ENCODE results near the gene MGRN1. TPM values are rescaled to one million over a fixed set of nuclear protein-coding genes. Genes with fewer than 3 reads are reported as not detected.

The MGRN1 gene
- total RNA-seq: 108 and 113 TPM in 2 replicates

DNA sequence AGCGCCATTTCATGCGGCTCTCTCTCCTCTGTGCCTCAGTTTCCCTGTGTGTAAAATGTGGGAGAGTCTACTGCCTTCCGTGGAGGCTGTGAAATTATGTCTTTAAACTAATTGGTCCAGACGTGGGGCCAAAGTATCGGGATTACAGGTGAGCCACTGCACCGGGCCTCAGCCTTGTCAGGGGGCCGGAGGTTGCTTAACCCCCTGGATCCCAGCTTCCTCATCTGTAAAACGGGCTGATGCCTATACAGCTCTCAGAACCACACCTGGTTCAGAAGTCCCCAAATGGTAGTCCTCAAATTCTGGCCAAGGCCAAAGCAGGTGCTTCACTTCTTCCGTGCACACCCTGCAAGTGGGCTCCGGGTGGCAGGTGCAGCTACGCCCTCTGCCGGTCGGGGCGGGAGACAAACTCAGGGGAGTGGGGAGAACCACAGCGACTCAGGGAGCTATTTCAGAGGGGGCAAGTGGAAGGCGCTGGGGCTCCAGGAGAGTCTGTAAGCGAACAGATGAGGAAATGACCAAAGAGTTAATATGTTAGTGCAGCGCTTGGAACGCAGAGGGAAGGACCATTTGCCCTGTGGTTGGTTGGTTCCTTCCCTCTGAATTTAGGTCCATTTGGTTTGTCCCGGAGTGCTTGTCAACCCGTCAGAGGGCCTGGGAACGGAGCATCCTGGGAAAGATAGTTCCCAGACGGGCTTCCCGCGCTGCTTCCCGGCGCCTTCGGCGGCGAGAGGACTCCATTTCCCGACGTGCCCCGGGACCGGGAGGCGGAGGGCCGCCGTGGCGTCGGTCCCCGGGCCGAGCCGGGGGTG is at the start of gene MGRN1:
TSS of gene MGRN1 (plus strand) at position 812 of the 812 bp plus-strand sequence. CDS start 135 bp downstream, outside the sequence.
- intact Hi-C loops (cut with micrococcal nuclease): loop anchor here (1.0 to 2.0 kb wide), 14 partner anchors 8 to 335 kb away; partner anchors contain the start of genes ANKS3, CDIP1, DNAAF8 and DNAJA3

GRCh38 chr16:4574919-4575705 is 49.5 kb upstream of the MGRN1 start:
- intact Hi-C loops (cut with micrococcal nuclease): no loop called here

DNA sequence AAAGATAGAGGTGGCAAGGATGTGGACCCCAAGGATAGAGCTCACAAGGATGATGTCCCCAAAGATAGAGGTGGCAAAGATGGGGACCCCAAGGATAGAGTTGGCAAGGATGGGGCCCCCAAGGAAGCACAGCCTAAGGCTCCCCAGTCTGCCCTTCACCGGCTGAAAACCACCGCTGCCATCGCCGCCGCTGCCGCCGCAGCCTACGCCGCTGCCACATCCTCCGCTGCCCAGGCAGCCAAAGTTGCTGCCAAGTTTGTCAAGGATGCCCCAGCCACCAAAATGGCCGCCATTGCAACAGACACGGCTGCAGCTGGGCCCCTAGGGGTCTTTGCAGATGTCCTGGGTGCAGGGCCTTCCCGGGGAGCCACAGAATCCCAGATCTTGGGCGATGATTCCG is 48.6 kb upstream of the MGRN1 start:
- intact Hi-C loops (cut with micrococcal nuclease): no loop called here

DNA sequence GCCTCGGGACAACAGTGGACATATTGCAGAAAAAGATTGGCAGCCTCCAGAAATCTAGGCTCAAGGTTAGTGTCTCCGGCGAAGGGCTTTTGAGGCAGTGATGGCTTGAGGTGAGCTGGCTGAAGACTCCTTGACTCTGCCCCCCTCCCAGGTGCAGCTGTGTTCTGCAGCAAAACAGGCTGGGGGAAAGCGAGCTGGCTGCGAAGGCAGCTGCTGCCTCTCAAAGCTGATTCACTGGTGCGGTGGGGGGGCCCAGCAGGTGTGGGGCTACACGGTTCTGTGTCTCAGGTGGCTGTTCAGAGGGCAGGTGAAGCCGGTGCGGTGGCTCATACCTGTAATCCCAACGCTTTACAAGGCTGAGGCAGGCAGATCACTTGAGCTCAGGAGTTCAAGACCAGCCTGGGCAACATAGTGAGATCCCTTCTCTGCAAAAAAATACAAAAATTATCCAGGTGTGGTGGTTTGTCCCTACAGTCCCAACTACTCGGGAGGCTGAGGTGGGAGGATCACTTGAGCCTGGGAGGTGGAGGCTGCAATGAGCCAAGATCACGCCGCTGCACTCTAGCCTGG is 45.6 kb upstream of the MGRN1 start:
- intact Hi-C loops (cut with micrococcal nuclease): no loop called here

DNA sequence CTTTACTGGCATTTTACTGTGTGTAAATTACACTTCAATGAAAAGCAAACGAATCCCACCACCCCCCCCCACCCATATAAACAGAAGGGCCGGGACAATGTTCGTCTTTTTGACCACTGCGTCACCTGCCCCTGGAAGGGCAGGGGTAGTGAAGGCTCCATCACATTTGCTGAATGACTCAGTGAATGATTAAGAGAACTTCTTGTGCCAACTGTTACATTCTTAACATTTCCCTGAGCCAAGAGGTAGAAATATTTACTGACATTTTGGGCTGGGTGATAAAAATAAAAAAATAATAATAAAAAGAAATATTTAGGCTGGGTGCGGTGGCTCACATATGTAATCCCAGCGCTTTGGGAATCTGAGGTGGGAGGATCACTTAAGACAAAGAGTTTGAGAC is 44.4 kb upstream of the MGRN1 start:
- intact Hi-C loops (cut with micrococcal nuclease): no loop called here

DNA sequence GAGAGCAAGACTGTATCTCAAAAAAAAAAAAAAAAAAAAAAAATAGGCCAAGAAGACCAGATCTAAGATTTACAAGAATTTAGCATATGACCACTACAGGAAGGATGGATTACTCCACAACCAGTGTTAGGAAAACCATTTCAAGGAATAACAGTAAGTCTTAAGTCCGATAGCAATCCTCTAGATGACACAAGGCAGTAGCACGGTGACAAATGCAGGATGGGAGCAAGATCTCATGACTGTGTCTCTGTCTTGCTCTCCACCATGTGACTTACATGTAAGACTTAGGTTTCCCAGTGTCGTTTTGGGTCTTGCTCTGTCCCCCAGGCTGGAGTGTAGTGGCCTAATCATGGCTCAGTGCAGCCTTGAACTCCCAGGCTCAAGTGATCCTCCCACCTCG is 40.7 kb upstream of the MGRN1 start:
- intact Hi-C loops (cut with micrococcal nuclease): no loop called here

GRCh38 chr16:4586291-4586690 is 38.3 kb upstream of the MGRN1 start:
- intact Hi-C loops (cut with micrococcal nuclease): no loop called here

GRCh38 chr16:4588386-4588785 is 36.2 kb upstream of the MGRN1 start:
- intact Hi-C loops (cut with micrococcal nuclease): no loop called here

GRCh38 chr16:4588961-4589360 is 35.7 kb upstream of the MGRN1 start:
- intact Hi-C loops (cut with micrococcal nuclease): no loop called here

DNA sequence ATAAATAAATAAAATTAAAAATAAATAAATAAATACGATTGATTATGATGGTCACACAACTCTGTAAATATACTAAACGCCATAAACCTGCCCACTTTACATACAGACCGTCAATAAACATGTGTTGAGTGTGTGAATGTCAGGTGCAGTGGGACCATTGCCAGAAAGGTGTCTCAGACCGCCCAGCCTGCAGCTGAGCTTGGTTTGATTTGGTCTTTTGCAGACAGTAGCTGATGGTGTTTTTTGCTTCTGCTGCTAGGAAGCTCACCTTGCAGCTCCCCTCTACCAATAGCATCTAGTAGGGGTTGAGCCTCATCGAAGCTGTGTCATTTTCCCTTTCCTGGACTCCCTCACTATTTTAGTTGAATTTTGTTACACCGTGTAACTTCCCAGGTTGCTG is 33.4 kb upstream of the MGRN1 start:
- intact Hi-C loops (cut with micrococcal nuclease): no loop called here

GRCh38 chr16:4591706-4592470 is 32.7 kb upstream of the MGRN1 start:
- intact Hi-C loops (cut with micrococcal nuclease): no loop called here

DNA sequence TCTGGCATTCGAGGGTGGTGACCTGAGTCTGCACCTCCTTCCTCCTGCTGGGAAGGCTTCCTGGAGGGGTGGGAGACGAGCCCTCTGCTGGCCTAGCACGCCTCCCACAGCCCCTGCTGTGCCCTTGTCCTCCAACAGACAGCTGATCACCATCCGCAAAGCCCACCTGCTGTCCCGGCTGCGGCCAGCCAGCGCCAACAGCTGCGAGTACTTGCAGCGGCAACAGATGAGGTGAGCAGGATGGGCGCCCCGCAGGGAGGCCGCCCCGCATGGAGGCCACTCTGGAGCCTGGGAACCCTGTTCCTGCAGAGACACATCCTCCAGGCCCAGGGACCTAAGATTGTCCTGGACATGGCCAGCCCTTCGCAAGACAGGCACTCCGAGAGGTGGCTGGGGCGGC is 31.5 kb upstream of the MGRN1 start:
- intact Hi-C loops (cut with micrococcal nuclease): no loop called here

- intact Hi-C loops (cut with micrococcal nuclease): no loop called here
Observed at GRCh38 chr16:4594433-4595410, 29.9 kb upstream of the MGRN1 start.

DNA sequence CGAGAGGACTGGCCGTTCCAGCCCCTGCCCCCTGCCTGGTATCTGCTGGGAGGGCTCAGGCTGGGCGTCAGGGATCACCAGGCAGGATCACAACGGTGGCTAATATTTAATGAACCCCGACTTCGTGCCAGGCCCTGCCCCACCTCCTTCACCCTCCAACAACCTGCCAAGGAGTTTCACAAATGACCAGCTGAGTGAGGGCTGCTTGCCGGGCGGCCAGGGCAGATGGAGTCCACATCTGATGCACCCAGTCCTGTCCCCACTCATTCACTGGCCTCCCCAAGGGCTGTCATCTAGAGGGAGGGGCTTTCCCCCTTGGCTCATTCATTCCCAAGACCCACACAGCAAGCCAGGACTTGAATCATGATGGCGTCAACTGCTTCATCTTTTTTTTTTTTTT is 27.5 kb upstream of the MGRN1 start:
- intact Hi-C loops (cut with micrococcal nuclease): no loop called here

DNA sequence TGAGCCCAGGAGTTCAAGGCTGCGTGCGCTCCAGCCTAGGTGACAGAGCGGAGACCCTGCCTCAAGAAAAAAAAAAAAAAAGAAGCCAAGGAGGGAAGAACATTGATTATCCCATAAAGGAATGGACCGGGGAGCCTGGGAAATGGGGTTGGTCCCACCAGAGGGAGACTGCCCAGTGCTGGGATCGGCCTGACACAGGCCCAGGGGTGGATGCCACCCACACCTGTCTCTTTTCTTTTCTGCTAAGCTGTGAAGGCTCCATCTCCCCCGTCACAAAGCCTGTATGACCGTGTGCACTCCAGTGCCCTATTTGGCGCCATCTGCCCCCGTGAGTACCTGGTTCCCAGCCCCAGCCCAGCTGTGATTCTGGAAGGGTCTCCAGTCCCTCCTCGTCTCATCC is 25.6 kb upstream of the MGRN1 start:
- intact Hi-C loops (cut with micrococcal nuclease): no loop called here

- intact Hi-C loops (cut with micrococcal nuclease): no loop called here
Observed at GRCh38 chr16:4599545-4599944, 25.1 kb upstream of the MGRN1 start.

DNA sequence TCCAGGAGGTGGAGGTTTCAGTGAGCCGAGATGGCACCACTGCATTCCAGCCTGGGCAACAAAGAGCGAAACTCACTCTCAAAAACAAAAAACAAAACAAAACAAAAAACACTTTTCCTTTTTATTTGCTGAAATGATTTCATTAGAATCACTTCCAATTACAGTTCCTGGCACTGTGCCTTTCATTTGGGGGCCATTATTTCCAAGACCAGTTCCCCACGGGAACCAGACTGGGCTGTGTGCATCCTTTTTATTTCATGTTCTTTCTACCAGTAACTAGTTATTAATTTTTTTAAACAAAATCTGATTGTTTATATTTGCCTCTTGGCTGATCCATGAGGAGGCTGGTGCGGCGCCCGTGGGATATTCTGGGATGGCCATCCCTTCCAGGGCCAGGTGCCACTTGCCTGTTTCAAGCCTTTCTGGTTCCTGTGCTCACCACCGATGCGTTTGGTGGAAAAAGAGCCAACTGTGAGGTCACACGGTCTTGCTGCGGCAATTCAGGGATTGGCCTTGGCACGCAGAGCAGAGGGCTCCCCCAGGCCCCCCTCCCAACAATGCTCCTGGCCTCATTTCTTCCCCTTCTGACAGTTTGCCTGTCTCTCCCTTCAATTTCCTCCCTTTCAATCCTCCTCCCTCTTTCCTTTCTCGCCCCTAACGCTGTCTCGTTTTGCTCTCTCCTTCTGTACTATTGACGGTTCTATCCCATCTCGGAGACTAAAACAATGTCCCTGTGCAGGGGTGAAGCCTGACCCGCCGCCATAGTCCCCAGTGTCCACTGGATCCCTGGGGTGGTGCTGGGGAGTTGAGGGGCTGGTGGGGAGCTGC is 23.4 kb upstream of the MGRN1 start:
- intact Hi-C loops (cut with micrococcal nuclease): no loop called here

DNA sequence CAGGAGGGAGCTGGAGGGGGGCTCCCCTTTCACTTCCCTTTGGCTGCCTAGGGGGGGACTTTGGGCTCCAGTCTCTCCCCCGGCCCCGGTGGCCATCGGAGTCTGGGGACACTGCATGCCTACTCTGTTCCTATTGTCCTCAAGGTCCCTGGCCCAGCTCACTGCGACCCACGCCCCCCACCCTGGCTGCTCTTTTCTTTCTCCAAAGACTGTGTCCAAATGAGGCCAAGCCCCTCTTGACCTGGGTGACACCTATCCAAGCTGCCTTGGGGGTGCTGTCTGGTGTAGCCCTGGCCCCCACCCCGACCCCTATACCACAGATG is 22.8 kb upstream of the MGRN1 start:
- intact Hi-C loops (cut with micrococcal nuclease): no loop called here

GRCh38 chr16:4602331-4602730 is 22.3 kb upstream of the MGRN1 start:
- intact Hi-C loops (cut with micrococcal nuclease): no loop called here

All from T-helper 1 cell treated with Interleukin-12 subunit alpha and Interleukin-12 subunit beta and Interleukin-4 antibody, amounts not matched to agents 30 ng/mL and 1 ng/mL, for 36 hours (primary cell).